ENCODE results near the gene LRCH2.

- TF ChIP-seq CTCF (conservative IDR thresholded peaks at IDR 0.05; ENCODE audit: low read depth, low read length) (no peak), EZH2phosphoT487 (IDR thresholded peaks at IDR 0.05; ENCODE audit: borderline replicate concordance, low read length) (no peak), EZH2 (IDR thresholded peaks at IDR 0.05; ENCODE audit: low read length, unreplicated experiment) (no peak)
Measured at GRCh38 chrX:115138040-115138439, 95.9 kb downstream of the LRCH2 start.
